HG03045 (cell line): ENCODE results near the gene ARTN.

Experiments used
- ATAC-seq: cut with Tn5 transposase; IDR thresholded peaks from one replicate; pipeline ENCODE4 v1.9.1; 2021; ENCODE audit warnings: mild to moderate bottlenecking, moderate library complexity; ENCODE audit not compliant: unreplicated experiment

The ARTN gene

GRCh38 chr1:43946236-43947060 lies 12.8 kb downstream of the ARTN start, which contains the start of gene IPO13:
TSS of gene IPO13 (plus strand) at chr1:43946950. CDS start at chr1:43947601, 651 bp downstream.
- ATAC-seq, result peak; percentile 91

DNA sequence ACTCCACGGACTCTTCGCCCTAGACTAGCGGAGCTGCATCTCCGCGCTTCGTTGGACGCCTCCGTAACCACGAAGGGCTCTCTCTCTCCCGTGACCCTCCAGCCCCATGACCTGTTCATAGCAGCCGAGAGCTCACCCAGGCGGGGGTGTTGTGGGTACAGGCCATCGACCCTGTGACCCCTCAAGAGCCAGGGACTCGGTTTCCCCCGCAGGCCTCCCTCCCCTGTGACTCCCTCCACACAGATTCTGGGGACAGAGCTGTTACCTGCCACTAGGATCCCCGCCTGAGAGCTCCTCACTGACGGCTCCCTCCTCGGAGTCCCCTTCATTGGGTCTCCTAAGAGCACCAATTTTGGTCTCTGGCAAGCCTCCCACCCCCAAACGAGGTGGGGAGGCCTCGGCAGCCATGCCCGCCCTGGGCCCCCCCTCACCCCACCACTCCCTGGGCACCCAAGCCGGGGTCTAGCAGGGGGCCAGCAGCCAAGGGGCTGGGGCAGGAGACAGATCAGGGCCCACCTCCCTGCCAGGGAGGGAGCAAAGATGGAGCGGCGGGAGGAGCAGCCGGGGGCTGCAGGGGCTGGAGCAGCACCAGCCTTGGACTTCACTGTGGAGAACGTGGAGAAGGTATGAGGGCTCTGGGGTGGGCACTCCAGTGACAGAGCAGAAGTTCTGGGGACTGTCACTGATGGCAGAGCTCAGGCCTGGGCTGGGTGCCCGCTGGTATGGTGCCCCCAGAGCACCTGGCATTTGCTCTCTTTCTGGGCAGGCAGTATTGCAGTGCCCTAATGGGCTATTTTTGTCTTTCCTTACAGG lies 13.7 kb downstream of the ARTN start:
- peak; percentile 17 for ATAC-seq

DNA sequence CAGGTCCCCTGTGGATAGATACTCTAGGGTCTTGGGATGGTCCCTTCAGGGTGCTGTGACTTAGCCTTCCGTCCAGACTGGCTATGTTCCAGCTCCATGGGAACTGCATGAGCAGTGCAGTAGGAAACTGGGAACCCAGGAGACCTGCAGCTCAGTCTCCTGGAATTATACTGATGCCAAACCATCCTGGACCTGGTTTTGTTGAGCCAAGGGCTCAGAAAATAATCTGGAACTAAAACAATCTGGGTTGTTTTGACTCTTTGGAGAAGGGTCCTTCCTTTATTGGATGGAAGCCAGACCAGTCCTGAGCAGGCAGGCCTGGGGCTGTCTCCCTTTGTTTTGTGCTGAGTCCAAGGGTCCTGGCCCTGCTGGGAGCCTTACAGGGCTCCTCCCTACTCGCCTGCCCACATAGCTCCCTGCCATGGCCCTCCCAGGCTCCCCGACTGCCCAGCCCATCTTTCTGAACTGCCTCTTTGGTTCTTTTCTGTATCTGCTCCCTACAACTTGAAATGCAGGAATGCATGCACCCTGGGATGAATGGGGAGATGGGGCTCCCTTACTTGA lies 14.4 kb downstream of the ARTN start:
- no peak for ATAC-seq

- ATAC-seq, result no peak
Measured at GRCh38 chr1:43949678-43950077, 16.1 kb downstream of the ARTN start.

DNA sequence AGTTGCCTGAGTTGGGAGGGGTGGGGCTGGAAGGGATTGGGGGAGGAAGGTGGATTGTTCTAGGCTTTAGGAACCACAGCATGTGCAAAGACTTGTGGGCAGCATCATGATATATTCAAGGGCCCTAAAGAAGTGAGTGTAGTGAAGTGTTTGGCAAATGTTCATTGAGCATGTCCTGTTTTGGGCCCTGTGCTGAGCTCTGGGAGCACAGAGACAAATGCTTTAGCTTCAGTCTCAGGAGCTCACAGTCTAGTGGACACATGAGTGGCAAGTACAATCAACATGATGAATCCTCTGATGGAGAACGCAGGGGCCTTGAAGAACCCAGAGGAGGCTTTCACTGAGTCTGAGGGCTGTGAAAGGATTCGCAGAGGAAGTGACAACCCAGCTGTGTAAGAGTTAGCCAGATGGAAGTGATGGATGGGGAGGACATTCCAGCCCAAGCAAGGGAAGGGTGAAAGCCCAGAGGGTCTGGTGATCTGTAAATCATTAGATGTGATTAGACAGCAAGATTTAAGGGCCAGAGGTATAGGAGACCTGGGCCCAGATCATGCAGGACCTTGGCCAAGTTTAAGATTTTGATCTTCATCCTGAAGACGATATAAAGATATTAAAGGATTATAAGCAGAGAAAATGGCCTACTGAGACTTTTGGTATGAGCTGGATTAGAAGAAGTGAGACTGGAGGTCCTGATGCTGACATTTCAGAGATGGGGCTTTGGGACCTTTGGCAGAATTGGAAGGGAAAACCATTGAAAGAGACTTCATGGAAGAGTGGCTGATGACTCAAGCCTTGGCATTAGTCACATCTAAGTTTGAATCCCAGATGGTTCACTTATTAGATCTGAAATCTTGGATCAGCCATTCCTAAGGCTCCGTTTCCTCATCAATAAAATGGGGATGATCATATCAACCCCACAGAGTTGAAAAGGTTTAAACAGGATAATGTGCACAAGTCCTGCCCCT lies 17.7 kb downstream of the ARTN start:
- no peak for ATAC-seq

DNA sequence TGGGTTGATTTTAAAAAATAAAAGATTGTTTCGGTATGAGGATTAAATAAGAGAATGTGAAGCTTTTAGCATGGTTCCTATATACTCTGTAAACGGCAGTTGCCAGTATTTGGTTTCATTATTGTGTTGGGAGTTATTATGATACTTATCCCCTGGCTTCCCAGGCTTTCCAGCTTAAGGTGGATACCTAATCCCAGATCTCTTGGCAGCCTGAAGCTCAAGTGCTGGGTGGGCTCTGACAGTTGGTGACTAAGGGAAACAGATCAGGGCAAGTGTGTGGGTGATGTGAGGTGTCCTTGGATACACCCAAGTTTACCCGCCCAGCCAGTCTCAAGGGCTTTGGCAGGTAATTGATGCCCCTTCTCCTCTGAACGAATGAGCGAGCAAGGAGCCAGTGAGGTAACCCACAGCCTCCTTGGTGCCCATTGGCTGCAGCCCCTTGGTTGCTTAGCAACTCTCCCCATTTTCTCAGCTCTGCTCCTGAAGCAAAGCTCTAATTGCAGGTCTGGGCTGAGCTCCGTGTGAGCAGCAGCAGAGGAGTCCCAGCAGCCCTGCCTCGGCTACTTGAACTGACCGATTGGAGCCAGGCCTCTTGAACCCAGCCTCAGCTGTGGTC lies 19.2 kb downstream of the ARTN start:
- ATAC-seq, result no peak

DNA sequence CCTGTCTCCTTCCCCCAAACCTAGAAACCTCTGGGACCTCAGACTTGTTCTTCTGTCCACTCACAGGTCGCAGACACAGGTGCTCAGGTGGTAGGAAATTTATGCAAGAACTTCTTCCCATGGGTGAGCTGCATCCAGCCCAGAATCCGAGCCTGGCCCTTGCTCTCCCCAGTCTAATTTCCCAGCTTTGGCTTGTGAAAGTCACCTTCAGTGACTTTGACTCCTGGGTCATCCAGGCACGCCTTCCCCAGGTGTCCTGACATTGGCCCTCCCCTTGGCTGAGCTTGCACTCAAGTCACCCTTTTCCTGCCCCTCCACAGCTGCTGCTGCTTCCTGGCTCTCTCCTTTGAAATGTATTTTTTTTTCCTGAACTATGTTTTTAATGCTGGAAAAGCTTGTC lies 19.8 kb downstream of the ARTN start:
- no peak for ATAC-seq

DNA sequence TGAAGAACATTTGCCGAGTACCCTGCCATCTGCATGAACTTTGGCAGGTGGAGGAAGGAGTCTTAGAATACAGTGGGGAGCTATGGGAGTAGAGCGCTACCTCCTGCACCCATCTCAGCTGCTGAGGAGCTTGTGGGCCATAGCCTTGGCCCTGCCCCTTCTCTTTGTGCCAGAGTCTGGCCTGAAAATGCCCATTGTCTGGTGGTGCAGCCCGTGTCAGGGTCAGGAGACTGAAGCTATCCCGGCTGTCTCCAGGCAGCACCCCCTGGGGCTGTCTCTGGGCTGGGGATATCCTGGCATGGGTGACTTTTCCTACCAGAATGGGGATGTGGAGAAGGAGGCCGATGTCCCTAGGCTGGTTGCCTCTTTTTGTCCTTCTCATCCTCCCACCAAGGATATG lies 20.4 kb downstream of the ARTN start:
- ATAC-seq, result no peak

GRCh38 chr1:43956234-43956633 lies 22.6 kb downstream of the ARTN start:
- ATAC-seq, result no peak

- no peak for ATAC-seq
Measured at GRCh38 chr1:43957407-43958040, 23.9 kb downstream of the ARTN start.

DNA sequence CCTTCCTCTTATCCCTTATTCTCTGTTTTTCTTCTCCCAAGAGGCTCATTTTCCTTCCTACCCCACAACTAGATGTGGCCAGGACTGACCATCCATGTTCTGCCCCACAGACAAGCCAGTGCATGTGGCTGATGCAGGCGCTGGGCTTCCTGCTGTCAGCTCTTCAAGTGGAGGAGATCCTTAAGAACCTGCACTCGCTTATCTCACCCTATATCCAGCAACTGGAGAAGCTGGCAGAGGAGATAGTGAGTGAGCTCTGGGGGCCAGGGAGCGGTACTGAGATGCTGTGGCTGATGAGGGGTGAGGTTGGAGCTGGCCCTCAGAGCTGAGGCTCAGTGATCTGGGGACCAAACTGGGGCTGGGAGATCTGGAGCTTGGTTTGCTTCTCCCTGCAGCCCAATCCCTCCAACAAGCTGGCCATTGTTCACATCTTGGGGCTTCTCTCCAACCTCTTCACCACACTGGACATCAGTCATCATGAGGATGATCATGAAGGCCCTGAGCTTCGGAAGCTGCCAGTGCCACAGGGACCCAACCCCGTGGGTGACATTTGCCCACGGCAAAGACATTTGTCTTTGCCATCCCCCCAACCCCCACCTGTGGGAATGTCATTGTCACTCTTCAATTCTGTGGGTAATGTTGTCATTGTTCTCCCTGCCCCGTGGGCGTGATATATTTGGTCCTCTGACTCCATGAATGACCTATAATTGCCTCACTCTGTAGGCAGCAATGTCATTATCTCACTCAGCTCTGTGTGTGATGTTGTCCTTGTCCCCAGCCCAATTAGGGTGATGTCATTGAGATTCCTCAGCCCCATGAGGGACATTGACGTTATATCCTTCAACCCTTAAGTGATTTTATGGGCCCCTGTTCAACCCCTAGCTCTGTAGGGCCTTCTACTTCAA lies 25.0 kb downstream of the ARTN start:
- ATAC-seq, result no peak

DNA sequence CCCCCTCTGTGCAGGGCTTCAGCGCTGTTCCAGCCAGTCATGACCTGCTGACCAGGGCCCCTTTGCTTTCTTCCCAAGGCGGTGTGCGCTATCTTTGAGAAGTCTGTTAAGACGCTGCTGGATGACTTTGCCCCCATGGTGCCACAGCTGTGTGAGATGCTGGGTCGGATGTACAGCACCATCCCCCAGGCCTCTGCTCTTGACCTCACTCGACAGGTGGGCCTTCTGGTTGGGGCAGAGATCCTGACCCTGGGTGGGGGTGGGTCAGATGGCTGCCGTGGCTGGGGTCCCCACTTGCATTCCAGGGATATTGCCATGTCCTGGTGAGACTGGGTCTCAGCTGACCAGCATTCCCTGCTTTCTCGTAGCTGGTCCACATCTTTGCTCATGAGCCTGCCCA lies 27.2 kb downstream of the ARTN start:
- ATAC-seq, result no peak

DNA sequence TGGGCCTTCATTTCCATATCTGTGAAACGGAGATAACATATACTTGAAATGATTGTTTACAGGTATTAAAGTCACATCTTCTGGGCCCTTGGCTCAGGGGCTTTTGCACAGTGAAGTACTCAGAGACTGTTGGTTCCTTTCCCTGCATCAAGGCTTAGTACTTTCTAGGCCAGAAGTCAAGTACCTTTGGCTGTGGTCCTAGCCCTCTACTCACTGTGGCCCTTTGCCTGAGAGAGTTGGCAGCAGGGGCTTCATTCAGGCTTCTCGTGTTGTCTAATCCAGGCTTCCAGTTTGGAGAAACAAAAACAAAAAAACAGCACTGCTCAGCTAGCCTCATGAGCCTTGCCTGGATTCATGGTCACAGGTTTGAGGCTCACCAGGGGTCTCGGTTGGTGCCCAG lies 28.1 kb downstream of the ARTN start:
- ATAC-seq, result no peak

GRCh38 chr1:43962324-43962723 lies 28.7 kb downstream of the ARTN start:
- no peak for ATAC-seq

GRCh38 chr1:43963006-43963405 lies 29.4 kb downstream of the ARTN start:
- ATAC-seq, result no peak

- ATAC-seq, result no peak
Measured at GRCh38 chr1:43963890-43964289, 30.3 kb downstream of the ARTN start.

- ATAC-seq, result no peak
Measured at GRCh38 chr1:43965316-43965715, 31.7 kb downstream of the ARTN start.

DNA sequence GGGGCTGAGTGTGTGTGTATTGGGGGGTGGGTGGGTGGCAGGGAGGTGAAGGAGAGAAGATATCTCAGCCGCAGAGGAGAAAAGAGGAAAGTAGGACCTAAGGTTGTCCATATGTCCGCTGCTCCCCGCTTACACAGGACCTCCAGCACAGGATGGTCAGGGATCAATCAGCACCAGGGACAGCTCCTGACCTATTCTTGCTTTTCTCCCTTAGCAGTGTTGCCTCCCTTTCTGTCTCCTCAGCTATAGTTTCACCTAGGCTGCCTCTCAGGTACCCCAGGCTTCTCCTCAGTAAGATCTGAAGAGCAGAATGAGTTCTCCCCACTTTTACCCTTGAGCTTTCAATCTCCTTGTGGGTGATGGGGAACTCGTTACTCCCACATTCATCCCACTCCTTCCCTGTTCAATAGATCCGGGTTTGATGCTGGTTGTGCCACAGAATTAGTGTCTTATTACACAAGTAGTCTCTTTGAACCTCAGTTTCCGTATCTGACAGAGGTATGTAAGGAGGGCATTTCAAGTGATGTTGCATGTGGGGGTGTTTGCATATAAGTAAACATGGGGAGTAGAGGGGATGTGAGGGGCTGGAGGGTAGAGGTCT lies 34.8 kb downstream of the ARTN start:
- ATAC-seq, result no peak
